ENCODE measurements around the gene PBX1. TPM values are rescaled to one million over a fixed set of nuclear protein-coding genes. Genes with fewer than 3 reads are reported as not detected.

The PBX1 gene
- total and polyA plus RNA-seq, 12 donors = 13.3 to 91.8 (median 62.7) TPM

- H3K9me3 ChIP-seq = no peaks in the 10 kb centered on the region
- peaks cover 0 to 15% (median 0%) of the 10 kb centered on the region in 7 donors for H3K27me3 ChIP-seq
- intact Hi-C loops (cut with DNase I) = loop anchor here in 8 of 10 donors (5.0 to 10.0 kb wide), 8 partner anchors 38 to 223 kb away; no protein-coding TSS in a partner anchor
- peaks cover 2 to 48% (median 21%) of the 10 kb centered on the region in 9 donors for H3K4me1 ChIP-seq
- H3K36me3 ChIP-seq = no peaks in the 10 kb centered on the region
- WGBS, 2 donors = 29 to 37% methylated on average over 10 of the region's 10 CpGs
- DNase-seq (no peak), ATAC-seq (peak in 1 of 8 donors; percentile 27)
- H3K4me3 ChIP-seq = peak overlapping the region in 9 of 10 donors; percentile 32 to 78 (median 73)
- peak overlapping the region in 9 of 10 donors; percentile 55 to 91 (median 64) for H3K27ac ChIP-seq
- no peak for TF ChIP-seq CTCF (IDR thresholded peaks at IDR 0.05)
Observed at GRCh38 chr1:164563721-164564360, 4.9 kb downstream of the PBX1 start.

GRCh38 chr1:164564378-164564777 lies 5.4 kb downstream of the PBX1 start:
- TF ChIP-seq CTCF (IDR thresholded peaks at IDR 0.05) = no peak
- Histone ChIP-seq H3K9me3 (no peaks in the 10 kb centered on the region), H3K4me3 (peak overlapping the region in 9 of 10 donors; percentile 32 to 78 (median 73)), H3K36me3 (no peaks in the 10 kb centered on the region), H3K27ac (peak overlapping the region in 8 of 10 donors; percentile 55 to 91 (median 74)), H3K27me3 (peaks cover 0 to 15% (median 0%) of the 10 kb centered on the region in 7 donors), H3K4me1 (peaks cover 2 to 53% (median 21%) of the 10 kb centered on the region in 9 donors)
- ATAC-seq = no peak
- WGBS, 2 donors = 37 to 51% methylated on average over 3 of the region's 3 CpGs
- intact Hi-C loops (cut with DNase I) = loop anchor here in 8 of 10 donors (5.0 to 10.0 kb wide), 8 partner anchors 38 to 223 kb away; no protein-coding TSS in a partner anchor
- DNase-seq = no peak

GRCh38 chr1:164565357-164565756 lies 6.4 kb downstream of the PBX1 start:
- intact Hi-C loops (cut with DNase I) = loop anchor here in 5 of 10 donors (5.0 to 10.0 kb wide), 4 partner anchors 47 to 219 kb away; no protein-coding TSS in a partner anchor
- H3K27me3 ChIP-seq = peaks cover 0 to 7% (median 0%) of the 10 kb centered on the region in 7 donors
- TF ChIP-seq CTCF (IDR thresholded peaks at IDR 0.05) = no peak
- H3K9me3 ChIP-seq = no peaks in the 10 kb centered on the region
- WGBS, 2 donors = 19 to 33% methylated on average over 2 of the region's 2 CpGs
- H3K4me3 ChIP-seq = peak overlapping the region in 6 of 10 donors; percentile 71 to 78 (median 74)
- H3K4me1 ChIP-seq = peaks cover 2 to 59% (median 24%) of the 10 kb centered on the region in 9 donors
- peaks cover 0 to 8% (median 0%) of the 10 kb centered on the region in 9 donors for H3K36me3 ChIP-seq
- H3K27ac ChIP-seq = peak overlapping the region in 6 of 10 donors; percentile 46 to 91 (median 72)
- no peak for ATAC-seq
- no peak for DNase-seq

GRCh38 chr1:164567774-164568173 lies 8.8 kb downstream of the PBX1 start:
- 91 to 94% methylated on average over 4 of the region's 4 CpGs for WGBS, 2 donors
- ATAC-seq (no peak), DNase-seq (no peak)
- TF ChIP-seq CTCF (IDR thresholded peaks at IDR 0.05) = no peak
- H3K27me3 ChIP-seq = no peaks in the 10 kb centered on the region
- H3K4me1 ChIP-seq = peaks cover 2 to 80% (median 24%) of the 10 kb centered on the region in 9 donors
- H3K9me3 ChIP-seq = peaks cover 0 to 5% (median 0%) of the 10 kb centered on the region in 11 donors
- no peak overlapping the region for H3K27ac ChIP-seq
- H3K36me3 ChIP-seq = peaks cover 0 to 9% (median 0%) of the 10 kb centered on the region in 9 donors
- no peak overlapping the region for H3K4me3 ChIP-seq
- intact Hi-C loops (cut with DNase I) = loop anchor here in 5 of 10 donors (5.0 to 10.0 kb wide), 4 partner anchors 45 to 217 kb away; no protein-coding TSS in a partner anchor

Data from heart right ventricle (tissue), 16 donors.